IMR-90 (cell line): ENCODE results near the gene MYH9. TPM values are rescaled to one million over a fixed set of nuclear protein-coding genes. Genes with fewer than 3 reads are reported as not detected.

Experiments
- ATAC-seq: fragments of 200-7000 bp; cut with Tn5 transposase; 2 replicates; pipeline ENCODE4 v1.9.1; 2020; ENCODE audit warnings: low read depth, mild to moderate bottlenecking, moderate library complexity
- BruUV-seq: library from RNA; stranded (reverse); fragments of 400-500 nt; replicated peaks from 2 replicates; lab custom pipeline; 2021; lab: Mats Ljungman, UMichigan
- CTCF ChIA-PET: fragments of 300-600 bp; formaldehyde crosslinking; extraction: SDS; loops from one replicate; lab custom pipeline; 2021; ENCODE audit warnings: antibody characterized with exemption; lab: Yijun Ruan, JAX
- POLR2A ChIA-PET: fragments of 300-600 bp; sonication (Branson Sonifier 250); formaldehyde crosslinking; loops from one replicate; lab custom pipeline; 2022; ENCODE audit warnings: antibody characterized with exemption; ENCODE audit not compliant: unreplicated experiment; lab: Charles Lee
- DNase-seq: peaks from one replicate; pipeline ENCODE4 v3.0.0; 2013
- H2AFZ ChIP-seq: replicated peaks from 2 replicates; pipeline ENCODE3; 2013; ENCODE audit warnings: low read length, mild to moderate bottlenecking; ENCODE audit not compliant: poor library complexity
- H2AK5ac ChIP-seq: 2 replicates; pipeline ENCODE4 v1.6.1; 2013; ENCODE audit warnings: low read depth, low read length, inconsistent platforms
- H2AK9ac ChIP-seq: replicated peaks from 2 replicates; pipeline ENCODE3; 2013; ENCODE audit warnings: mild to moderate bottlenecking, low read depth, low read length, moderate library complexity; ENCODE audit not compliant: poor library complexity
- H2BK120ac ChIP-seq: 2 replicates; pipeline ENCODE4 v1.6.1; 2013; ENCODE audit warnings: low read depth, low read length, inconsistent platforms
- H2BK15ac ChIP-seq: 3 replicates; pipeline ENCODE4 v1.6.1; 2013; ENCODE audit warnings: low read depth, low read length, inconsistent platforms
- H2BK20ac ChIP-seq: 2 replicates; pipeline ENCODE4 v1.6.1; 2013; ENCODE audit warnings: low read depth, mild to moderate bottlenecking, inconsistent platforms, low read length, moderate library complexity
- H2BK5ac ChIP-seq: 2 replicates; pipeline ENCODE4 v1.6.1; 2013; ENCODE audit warnings: mild to moderate bottlenecking, low read depth, low read length, inconsistent platforms; ENCODE audit not compliant: poor library complexity, severe bottlenecking
- H3K14ac ChIP-seq: replicated peaks from 2 replicates; pipeline ENCODE4 v1.6.1; 2013; ENCODE audit warnings: low read depth, low read length, inconsistent platforms
- H3K18ac ChIP-seq: 2 replicates; pipeline ENCODE4 v1.6.1; 2013; ENCODE audit warnings: low read depth, low read length, control low read depth
- H3K23ac ChIP-seq: 2 replicates; pipeline ENCODE4 v1.6.1; 2013; ENCODE audit warnings: low read depth, low read length, inconsistent platforms
- H3K27ac ChIP-seq: 2 replicates; pipeline ENCODE4 v1.5.1; 2013; ENCODE audit warnings: mild to moderate bottlenecking, control low read depth, low read length; ENCODE audit not compliant: insufficient read depth
- H3K27me3 ChIP-seq: 2 replicates; pipeline ENCODE4 v1.6.1; 2013; ENCODE audit warnings: low read length; ENCODE audit not compliant: control insufficient read depth, insufficient read depth
- H3K36me3 ChIP-seq: 2 replicates; pipeline ENCODE4 v1.6.1; 2013; ENCODE audit warnings: low read length, mixed read lengths; ENCODE audit not compliant: control insufficient read depth, insufficient read depth
- H3K4ac ChIP-seq: 2 replicates; pipeline ENCODE4 v1.6.1; 2013; ENCODE audit warnings: low read depth, low read length, inconsistent platforms
- H3K4me1 ChIP-seq: 2 replicates; pipeline ENCODE4 v1.6.1; 2013; ENCODE audit warnings: low read length, mixed read lengths; ENCODE audit not compliant: control insufficient read depth, insufficient read depth
- H3K4me2 ChIP-seq: 2 replicates; pipeline ENCODE4 v1.6.1; 2013; ENCODE audit warnings: low read depth, mild to moderate bottlenecking, control low read depth, low read length, moderate library complexity
- H3K4me3 ChIP-seq: 2 replicates; pipeline ENCODE4 v1.5.1; 2013; ENCODE audit warnings: low read depth, mild to moderate bottlenecking, control low read depth, low read length, moderate library complexity; ENCODE audit not compliant: insufficient read depth
- H3K56ac ChIP-seq: 2 replicates; pipeline ENCODE4 v1.6.1; 2013; ENCODE audit warnings: low read length, inconsistent platforms; ENCODE audit not compliant: insufficient read depth; ENCODE audit errors: extremely low read depth
- H3K79me1 ChIP-seq, 2 experiments: 2 replicates each; pipeline ENCODE4 v1.6.1; 2013; ENCODE audit warnings: low read length in 2 of 2, inconsistent platforms in 1 of 2, low read depth in 1 of 2
- H3K9ac ChIP-seq: 2 replicates; pipeline ENCODE4 v1.6.1; 2013; ENCODE audit warnings: low read depth, low read length, control low read depth
- H3K9me1 ChIP-seq: 2 replicates; pipeline ENCODE4 v1.6.1; 2013; ENCODE audit warnings: low read length, inconsistent platforms; ENCODE audit not compliant: insufficient read depth
- H3K9me3 ChIP-seq: 2 replicates; pipeline ENCODE4 v1.6.1; 2013; ENCODE audit warnings: low read length; ENCODE audit not compliant: control insufficient read depth, insufficient read depth
- H4K20me1 ChIP-seq: 2 replicates; pipeline ENCODE4 v1.6.1; 2013; ENCODE audit warnings: low read length, inconsistent platforms; ENCODE audit not compliant: insufficient read depth
- H4K5ac ChIP-seq: 2 replicates; pipeline ENCODE4 v1.6.1; 2013; ENCODE audit warnings: mild to moderate bottlenecking, low read depth, low read length, control low read depth
- H4K8ac ChIP-seq, 2 experiments: 2 replicates each; pipeline ENCODE4 v1.6.1; 2013; ENCODE audit warnings: low read depth in 2 of 2, low read length in 2 of 2, control low read depth in 1 of 2, inconsistent platforms in 1 of 2
- H4K91ac ChIP-seq: 2 replicates; pipeline ENCODE4 v1.6.1; 2013; ENCODE audit warnings: low read depth, low read length, inconsistent platforms; ENCODE audit not compliant: insufficient read depth
- BHLHE40 ChIP-seq: fragments of 150-350 bp; IDR thresholded peaks from 2 replicates; pipeline ENCODE4 v1.6.1; 2016; ENCODE audit warnings: mild to moderate bottlenecking, low read depth, low read length
- CEBPB ChIP-seq: IDR thresholded peaks from 2 replicates; pipeline ENCODE4 v1.6.1; 2012; ENCODE audit warnings: low read depth, low read length, improper control_type of control experiment
- CHD1 ChIP-seq: IDR thresholded peaks from 2 replicates; pipeline ENCODE4 v1.6.1; 2012; ENCODE audit warnings: low read depth, low read length, improper control_type of control experiment
- FOS ChIP-seq: fragments of 150-350 bp; IDR thresholded peaks from 2 replicates; pipeline ENCODE4 v1.6.1; 2016; ENCODE audit warnings: low read depth, low read length
- MAZ ChIP-seq: IDR thresholded peaks from 2 replicates; pipeline ENCODE4 v1.6.1; 2012; ENCODE audit warnings: low read depth, mild to moderate bottlenecking, low read length, improper control_type of control experiment, moderate library complexity, borderline replicate concordance
- MXI1 ChIP-seq: IDR thresholded peaks from 2 replicates; pipeline ENCODE4 v1.6.1; 2012; ENCODE audit warnings: low read depth, mild to moderate bottlenecking, low read length, moderate library complexity, borderline replicate concordance
- NFE2L2 ChIP-seq: fragments of 150-350 bp; IDR thresholded peaks from 2 replicates; pipeline ENCODE4 v1.6.1; 2016; ENCODE audit warnings: low read depth, mild to moderate bottlenecking, low read length
- POLR2A ChIP-seq: IDR thresholded peaks from 2 replicates; pipeline ENCODE4 v1.6.1; 2012; ENCODE audit warnings: mild to moderate bottlenecking, low read depth, low read length
- RAD21 ChIP-seq: IDR thresholded peaks from 2 replicates; pipeline ENCODE4 v1.6.1; 2012; ENCODE audit warnings: low read length, improper control_type of control experiment
- RCOR1 ChIP-seq: IDR thresholded peaks from 2 replicates; pipeline ENCODE4 v1.6.1; 2012; ENCODE audit warnings: mild to moderate bottlenecking, low read length, improper control_type of control experiment; ENCODE audit not compliant: insufficient replicate concordance
- RFX5 ChIP-seq: IDR thresholded peaks from 2 replicates; pipeline ENCODE4 v1.8.0; 2012; ENCODE audit warnings: low read depth, mild to moderate bottlenecking, low read length, moderate library complexity
- SMC3 ChIP-seq: fragments of 150-350 bp; IDR thresholded peaks from 2 replicates; pipeline ENCODE4 v1.6.1; 2016; ENCODE audit warnings: low read depth, mild to moderate bottlenecking, antibody characterized with exemption, low read length, moderate library complexity
- WGBS, 2 experiments: methylation state at CpG; one replicate each; pipeline versions ENCODE4 v1.1.5 to v1.1.7; 2013; ENCODE audit warnings: missing lambda C conversion rate in 2 of 2; ENCODE audit not compliant: insufficient read length in 1 of 2; ENCODE audit errors: extremely low coverage in 2 of 2; 5-methylcytosine and 5-hydroxymethylcytosine counted together
- dilution Hi-C: fragments of 300-500 bp; cut with HindIII; formaldehyde crosslinking; loops from one replicate; pipeline ENCODE4 v1.14.3; 2018; ENCODE audit warnings: low sequenced_read_pairs; ENCODE audit not compliant: unreplicated experiment
- in situ Hi-C: fragments of 300-500 bp; cut with MboI; formaldehyde crosslinking; loops from 3 replicates; pipeline ENCODE4 v1.14.3; 2019; ENCODE audit warnings: low sequenced_read_pairs, inconsistent platforms, mixed read lengths
- intact Hi-C: fragments of 100-400 bp; cut with micrococcal nuclease; formaldehyde crosslinking; loops from 2 replicates; pipeline ENCODE4 v1.10.0; 2022
- polyA plus RNA-seq, 3 experiments: library from polyadenylated mRNA; depleted of rRNA; stranded (reverse); fragments of >200 nt; gene quantifications; 2 replicates each; pipeline ENCODE4 v1.2.3, GENCODE V29; 2012; ENCODE audit warnings: low replicate concordance in 1 of 3
- total RNA-seq: library from RNA; depleted of rRNA; stranded (reverse); fragments of >200 nt; gene quantifications from 2 replicates; pipeline ENCODE4 v1.2.3, GENCODE V29; 2012
- TF ChIP-seq, protein P1 (sequence below): conservative IDR thresholded peaks from 2 replicates; pipeline ENCODE4 v1.5.1; 2012; ENCODE audit warnings: mild to moderate bottlenecking, low read depth, low read length, improper control_type of control experiment
- TF ChIP-seq, protein P2 (sequence below): fragments of 150-350 bp; IDR thresholded peaks from 2 replicates; pipeline ENCODE4 v1.6.1; 2016; ENCODE audit warnings: low read depth, mild to moderate bottlenecking, low read length, moderate library complexity, borderline replicate concordance

MYH9 gene
- total and polyA plus RNA-seq, 2 of the 4 experiments (the other 2 are of a cell fraction), result 475 to 554 TPM

DNA sequence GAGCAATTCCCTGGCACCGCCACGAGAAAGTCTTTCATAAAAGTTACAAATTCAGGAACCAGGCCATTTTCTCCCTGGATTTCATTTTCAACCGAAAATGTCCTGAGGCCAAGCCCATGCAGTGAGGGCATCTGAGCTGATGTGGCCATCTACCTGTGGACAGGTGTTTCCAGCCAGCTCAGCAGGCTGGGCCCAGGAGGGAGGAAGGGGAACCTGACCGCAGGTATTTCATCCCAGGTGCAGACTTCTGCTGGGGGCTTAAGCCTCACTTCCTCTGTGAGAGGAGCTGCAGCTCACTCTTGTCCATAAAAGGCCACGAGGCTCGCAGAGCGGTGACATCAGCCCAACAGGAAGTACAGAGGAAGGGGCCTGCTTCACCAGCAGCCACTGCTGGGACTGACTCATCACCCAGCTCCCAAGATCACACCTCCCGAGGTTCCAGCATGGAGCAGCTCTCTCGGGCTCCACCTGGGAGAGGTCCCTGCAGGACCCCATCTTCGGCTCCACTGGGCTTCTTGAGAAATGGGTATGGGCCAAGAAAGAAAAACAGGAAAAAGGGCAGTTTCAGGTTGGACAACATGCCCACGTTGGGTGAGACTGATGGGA, 56.4 kb downstream of the MYH9 start:
- no peaks in the 10 kb centered on the region for H3K9me3 ChIP-seq
- H4K8ac ChIP-seq, result peak overlapping the region; percentile 86 to 100
- peak overlapping the region; percentile 92 for H3K18ac ChIP-seq
- no CpG with 5 or more reads among the region's 11 CpGs for WGBS, 2 experiments
- peak overlapping the region; percentile 97 for H2BK120ac ChIP-seq
- in situ Hi-C loops (no loop called here), intact Hi-C loops (no loop called here), dilution Hi-C loops (no loop called here)
- no TSS peak for BruUV-seq
- peak; percentile 24 for ATAC-seq
- H3K4me2 ChIP-seq, result no peak overlapping the region; the same call in 1 of the 2 replicates
- H2BK5ac ChIP-seq, result peak overlapping the region; percentile 100
- H3K4ac ChIP-seq, result peak overlapping the region; percentile 99
- ChIA-PET POLR2A (interaction anchor here (0.9 to 1.2 kb wide), 3 partner anchors 56 to 140 kb away, joined by 3 to 7 read pairs (median 3); partner anchors contain the start of gene MYH9), CTCF (no interaction called here)
- no peaks in the 10 kb centered on the region for H3K27me3 ChIP-seq
- peak overlapping the region; percentile 99 for H3K56ac ChIP-seq
- peak overlapping the region; percentile 64 for H2AFZ ChIP-seq
- peaks cover 81% of the 10 kb centered on the region for H3K4me1 ChIP-seq
- H4K20me1 ChIP-seq, result peaks cover 76% of the 10 kb centered on the region
- H2AK5ac ChIP-seq, result peak overlapping the region; percentile 100
- H4K91ac ChIP-seq, result peak overlapping the region; percentile 100
- H4K5ac ChIP-seq, result peak overlapping the region; percentile 84
- H3K9ac ChIP-seq, result peak overlapping the region; percentile 82
- peaks cover 11 to 93% of the 10 kb centered on the region in 2 experiments; a peak in 3 of 4 replicates for H3K79me1 ChIP-seq
- peaks cover 82% of the 10 kb centered on the region for H3K36me3 ChIP-seq
- peaks cover 48% of the 10 kb centered on the region for H3K9me1 ChIP-seq
- H2AK9ac ChIP-seq, result peak overlapping the region; percentile 99
- H2BK15ac ChIP-seq, result peak overlapping the region; percentile 88
- H2BK20ac ChIP-seq, result peak overlapping the region; percentile 97
- DNase-seq, result peak; percentile 98
- H3K14ac ChIP-seq, result peak overlapping the region; percentile 99
- no peak overlapping the region for H3K4me3 ChIP-seq
- H3K27ac ChIP-seq, result peak overlapping the region; percentile 87
- peak overlapping the region; percentile 100 for H3K23ac ChIP-seq
- TF ChIP-seq, protein P1, sequence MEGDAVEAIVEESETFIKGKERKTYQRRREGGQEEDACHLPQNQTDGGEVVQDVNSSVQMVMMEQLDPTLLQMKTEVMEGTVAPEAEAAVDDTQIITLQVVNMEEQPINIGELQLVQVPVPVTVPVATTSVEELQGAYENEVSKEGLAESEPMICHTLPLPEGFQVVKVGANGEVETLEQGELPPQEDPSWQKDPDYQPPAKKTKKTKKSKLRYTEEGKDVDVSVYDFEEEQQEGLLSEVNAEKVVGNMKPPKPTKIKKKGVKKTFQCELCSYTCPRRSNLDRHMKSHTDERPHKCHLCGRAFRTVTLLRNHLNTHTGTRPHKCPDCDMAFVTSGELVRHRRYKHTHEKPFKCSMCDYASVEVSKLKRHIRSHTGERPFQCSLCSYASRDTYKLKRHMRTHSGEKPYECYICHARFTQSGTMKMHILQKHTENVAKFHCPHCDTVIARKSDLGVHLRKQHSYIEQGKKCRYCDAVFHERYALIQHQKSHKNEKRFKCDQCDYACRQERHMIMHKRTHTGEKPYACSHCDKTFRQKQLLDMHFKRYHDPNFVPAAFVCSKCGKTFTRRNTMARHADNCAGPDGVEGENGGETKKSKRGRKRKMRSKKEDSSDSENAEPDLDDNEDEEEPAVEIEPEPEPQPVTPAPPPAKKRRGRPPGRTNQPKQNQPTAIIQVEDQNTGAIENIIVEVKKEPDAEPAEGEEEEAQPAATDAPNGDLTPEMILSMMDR, result 0 out of 2 replicates have a peak, but pooled peaks have one; percentile 7
- TF ChIP-seq MXI1 (peak; percentile 69; the same call in 1 of the 2 replicates), RFX5 (no peak), RAD21 (no peak), POLR2A (peak; percentile 58), SMC3 (no peak), CEBPB (0 out of 2 replicates have a peak, but pooled peaks have one; percentile 27), FOS (peak; percentile 83), MAZ (peak; percentile 80), RCOR1 (no peak), CHD1 (no peak), BHLHE40 (no peak), NFE2L2 (peak; percentile 35; the same call in 1 of the 2 replicates)
- TF ChIP-seq, protein P2, sequence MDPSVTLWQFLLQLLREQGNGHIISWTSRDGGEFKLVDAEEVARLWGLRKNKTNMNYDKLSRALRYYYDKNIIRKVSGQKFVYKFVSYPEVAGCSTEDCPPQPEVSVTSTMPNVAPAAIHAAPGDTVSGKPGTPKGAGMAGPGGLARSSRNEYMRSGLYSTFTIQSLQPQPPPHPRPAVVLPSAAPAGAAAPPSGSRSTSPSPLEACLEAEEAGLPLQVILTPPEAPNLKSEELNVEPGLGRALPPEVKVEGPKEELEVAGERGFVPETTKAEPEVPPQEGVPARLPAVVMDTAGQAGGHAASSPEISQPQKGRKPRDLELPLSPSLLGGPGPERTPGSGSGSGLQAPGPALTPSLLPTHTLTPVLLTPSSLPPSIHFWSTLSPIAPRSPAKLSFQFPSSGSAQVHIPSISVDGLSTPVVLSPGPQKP, result no peak
